ENCODE results near the gene SORBS2.
"Not testable (repeated sequence)": the region's sequence is repeated elsewhere in the genome, so short reads cannot be mapped to it uniquely, and the experiment has no call there.

SORBS2 gene

DNA sequence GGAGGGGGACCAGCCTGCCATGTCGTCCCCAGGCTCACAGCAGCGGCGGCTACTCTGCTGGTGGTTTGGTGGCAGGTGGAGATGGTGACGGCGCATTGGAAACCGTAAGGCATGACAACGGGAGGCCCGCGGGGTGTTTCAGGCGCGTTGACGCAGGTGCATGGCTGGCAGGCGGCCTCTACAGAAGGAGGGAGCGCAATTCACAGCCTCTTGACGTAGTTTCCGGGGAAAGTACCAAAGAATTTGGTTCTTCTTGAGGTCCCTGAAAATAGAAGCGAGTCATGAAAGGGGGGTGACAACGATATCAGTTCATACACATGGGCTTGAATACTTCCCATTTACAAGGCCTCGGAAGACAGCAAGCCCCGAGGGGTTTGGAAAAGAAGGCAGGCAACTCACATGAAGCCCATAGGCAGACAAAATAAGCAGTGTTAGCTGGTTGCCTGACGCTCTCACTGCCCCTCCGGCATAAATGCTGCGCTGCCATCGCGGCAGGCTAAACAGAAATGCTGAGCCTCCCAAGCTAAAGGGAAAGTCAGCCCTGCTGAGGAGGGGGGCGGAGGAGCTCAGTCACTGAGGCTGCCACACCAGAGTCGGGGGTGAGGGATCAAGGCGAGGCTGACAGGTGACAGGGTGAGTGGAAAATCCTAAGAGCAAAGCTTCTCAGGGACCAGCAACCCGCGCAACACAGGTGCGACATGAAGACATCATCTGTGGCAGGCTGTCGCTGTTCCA, 224.4 kb downstream of the SORBS2 start:
- no peak for DNase-seq (ENCODE audit: low spot score)

DNA sequence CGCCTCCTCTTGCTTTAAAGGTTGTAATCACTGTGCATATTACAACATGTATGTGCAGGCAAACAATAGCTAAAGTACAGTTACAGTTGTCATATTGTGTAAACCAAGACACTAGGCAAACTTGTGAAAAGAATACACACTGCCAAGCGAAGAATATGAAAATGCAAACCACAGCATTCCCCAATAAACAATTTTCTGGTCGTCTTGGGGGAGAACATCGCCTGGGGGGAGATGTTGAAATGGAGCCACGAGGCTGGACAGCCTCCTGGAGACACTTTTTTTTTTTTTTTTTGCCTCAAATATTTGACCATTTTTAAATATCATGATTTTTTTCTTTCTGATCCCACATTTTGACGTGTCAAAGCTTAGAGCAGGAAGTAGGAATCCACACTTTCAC, 225.0 kb downstream of the SORBS2 start:
- DNase-seq (ENCODE audit: low spot score): no peak

DNA sequence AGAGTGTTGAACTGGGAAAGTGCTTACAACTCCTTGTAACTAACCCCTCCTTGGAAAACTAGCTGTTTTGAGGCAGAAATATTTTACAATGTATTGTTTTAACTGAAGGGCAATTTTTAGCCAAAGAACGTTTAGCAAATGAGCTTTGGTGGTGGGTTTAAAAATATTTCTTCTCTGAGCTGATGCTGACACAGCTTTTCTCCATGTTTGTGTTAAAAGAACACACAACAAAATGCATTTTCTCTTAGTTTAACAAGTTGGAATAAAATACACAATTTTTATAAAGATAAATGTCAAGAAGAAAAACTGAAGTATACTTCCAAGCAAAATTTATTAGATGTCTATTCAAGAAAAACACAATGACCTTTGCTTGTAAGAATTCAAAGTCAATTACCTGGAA, 226.8 kb downstream of the SORBS2 start:
- DNase-seq (ENCODE audit: low spot score): no peak

DNA sequence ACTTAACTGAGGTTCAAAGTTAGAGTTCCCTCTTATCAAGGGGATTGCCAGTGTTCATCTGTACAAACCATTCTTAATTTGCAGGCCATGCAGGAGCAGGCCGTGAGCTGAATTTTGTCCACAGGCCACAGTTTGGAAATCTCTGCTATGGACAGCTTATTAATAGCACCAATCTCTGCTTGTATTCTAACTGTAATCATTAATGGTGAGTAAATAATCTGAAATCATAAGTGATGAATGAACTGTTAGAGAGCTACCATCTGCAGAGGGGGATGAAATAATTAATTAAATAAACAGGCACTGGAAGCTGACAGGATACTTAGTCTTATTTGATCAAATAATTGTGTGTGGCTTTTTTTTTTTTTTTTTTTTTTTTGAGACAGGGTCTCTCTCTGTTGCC, 228.2 kb downstream of the SORBS2 start:
- no peak for DNase-seq (ENCODE audit: low spot score)

DNA sequence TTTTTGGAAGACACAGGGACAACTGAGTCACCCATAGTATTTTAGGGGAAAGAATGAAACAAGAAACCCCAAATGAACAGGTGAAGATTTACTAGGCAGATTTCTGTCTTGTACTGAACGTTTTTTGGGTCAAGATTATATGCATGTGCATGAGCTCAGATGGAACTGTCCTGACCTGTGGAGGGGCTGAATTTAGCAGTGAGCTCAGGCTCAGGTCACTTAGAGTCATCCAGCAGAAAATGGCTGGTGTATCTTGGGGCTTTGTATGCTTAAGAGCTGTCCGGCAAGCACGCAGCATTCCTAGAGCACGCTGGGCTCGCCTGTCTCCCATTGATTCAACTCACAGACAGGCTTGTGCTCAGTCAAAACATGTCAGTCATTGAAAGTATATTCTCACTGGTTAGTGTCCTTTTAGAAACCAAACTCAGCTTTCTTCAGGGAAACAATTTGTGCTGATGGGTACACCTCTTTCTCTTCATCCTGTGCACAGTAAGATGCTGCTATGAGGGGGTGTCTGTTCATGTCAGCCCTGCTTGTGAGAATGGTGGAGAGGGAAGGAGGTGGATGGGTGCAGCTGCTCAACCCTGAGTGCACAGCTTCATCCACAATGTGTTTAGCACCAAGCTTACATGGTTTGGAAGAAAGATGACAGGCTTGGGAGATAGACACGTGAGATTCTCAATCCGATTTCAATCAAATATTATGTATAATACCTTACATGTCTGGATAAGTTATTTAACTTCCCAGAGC, 229.2 kb downstream of the SORBS2 start:
- DNase-seq (ENCODE audit: low spot score): no peak

DNA sequence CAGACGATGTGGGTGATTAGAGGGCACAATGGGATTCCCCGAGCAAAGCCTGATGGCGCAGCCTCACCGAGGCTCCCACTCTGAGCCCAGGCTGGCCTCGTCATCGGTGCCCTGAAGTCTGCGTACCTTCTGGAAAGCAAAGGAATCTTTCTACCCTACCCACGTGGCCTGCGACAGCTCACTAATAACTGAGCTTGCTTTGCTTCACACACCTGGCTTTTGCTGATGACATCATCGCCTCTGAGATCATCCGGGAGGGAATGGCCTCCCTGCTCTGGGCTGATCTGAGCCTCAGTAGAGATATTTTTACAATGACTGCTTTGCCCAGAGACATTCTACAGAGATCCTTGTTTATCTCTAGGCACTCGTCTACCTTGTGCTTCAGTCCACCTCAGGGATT, 231.3 kb downstream of the SORBS2 start:
- DNase-seq (ENCODE audit: low spot score): no peak

DNA sequence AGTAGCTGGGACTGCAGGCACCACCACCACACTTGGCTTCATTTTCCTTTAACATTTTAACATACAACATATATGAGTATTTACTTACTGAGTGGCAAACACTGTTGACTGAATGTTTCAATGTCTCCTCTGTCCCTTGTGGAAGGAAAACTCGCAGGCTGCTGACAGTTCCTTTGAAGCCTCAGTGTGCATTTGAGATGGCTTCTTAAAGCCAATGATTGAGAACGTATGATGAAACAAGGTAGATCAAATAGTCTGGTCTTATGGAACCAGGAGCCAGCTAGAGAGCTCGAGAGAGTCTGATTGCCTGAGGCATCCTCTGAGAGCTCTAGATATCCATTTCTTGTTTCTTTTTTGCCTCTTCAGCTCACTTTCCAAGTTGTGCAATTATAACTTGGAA, 233.7 kb downstream of the SORBS2 start:
- no peak for DNase-seq (ENCODE audit: low spot score)

DNA sequence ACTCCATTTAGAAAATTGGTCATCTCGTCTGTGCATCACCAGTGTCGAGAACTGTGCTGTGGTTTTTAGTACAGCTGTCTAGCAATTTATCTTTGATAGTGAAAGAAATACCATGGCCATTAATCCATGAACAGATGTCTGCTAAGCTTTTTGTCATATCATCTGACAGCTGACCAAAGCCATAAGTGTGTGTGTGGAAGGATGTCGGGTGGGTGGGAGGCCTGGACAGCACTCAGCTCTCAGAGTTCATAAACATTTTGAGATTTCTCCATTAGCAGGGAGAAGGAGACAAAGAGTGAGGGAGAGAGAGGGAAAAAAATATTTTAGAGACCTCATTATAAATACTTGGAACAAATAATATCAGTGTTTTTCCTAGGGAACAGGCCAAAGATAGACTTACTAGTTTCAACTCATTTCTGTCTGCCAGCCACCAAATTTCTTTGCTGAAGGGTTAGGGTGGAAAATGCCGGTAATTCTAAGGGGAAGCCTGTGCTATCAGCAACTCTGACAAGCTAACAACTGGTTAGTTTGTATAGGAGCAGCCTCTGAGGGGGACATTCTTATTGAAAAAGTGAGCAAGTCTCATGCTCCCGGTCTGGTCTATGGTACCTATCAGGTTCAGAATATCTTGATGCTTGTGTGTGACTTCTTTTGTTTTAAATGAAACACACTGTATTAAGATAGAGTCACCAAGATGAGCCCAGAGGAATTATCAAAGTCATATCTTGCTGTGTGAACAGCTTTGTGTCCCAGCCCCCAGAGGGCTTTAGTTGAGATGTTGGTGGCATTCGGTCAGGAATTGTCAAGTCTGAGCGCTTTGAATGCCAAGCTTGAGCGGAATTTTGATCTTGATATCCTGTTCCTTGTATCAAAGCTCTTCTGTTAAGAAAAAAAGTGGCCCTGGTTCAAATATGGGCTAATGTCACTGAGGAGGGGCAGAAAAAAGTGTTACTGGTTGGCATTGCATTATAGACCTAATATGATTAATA, 234.7 kb downstream of the SORBS2 start:
- DNase-seq (ENCODE audit: low spot score): no peak

DNA sequence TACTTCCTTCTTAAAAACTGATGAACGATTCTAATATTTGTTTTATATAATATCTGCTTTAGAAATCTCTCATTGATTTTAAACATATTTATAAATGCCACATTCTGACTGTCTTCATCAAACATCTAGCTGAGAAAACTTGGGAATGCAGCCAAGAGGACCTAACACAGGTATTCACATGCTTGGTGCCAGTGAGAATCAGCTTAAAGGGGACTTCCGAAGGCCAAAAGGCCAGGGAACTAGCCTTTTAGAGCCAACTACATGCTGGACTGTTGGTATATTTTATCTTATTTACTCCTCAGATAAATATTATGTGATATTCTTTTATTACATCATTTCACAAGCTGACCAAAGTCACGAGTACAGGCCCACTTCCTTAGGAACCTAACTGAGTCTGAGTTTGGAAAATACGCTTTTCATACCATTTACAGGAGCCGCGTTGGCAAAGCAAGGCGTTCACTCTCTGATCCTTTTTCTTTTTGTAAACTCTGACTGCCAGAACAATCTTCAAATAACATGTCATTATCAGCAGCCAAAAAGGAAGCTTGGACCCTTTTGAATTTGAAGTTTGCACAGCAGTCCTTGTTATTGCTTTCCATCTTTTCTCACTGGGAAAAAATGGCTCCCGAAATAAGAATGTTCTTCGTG, 235.6 kb downstream of the SORBS2 start:
- DNase-seq (ENCODE audit: low spot score): no peak

DNA sequence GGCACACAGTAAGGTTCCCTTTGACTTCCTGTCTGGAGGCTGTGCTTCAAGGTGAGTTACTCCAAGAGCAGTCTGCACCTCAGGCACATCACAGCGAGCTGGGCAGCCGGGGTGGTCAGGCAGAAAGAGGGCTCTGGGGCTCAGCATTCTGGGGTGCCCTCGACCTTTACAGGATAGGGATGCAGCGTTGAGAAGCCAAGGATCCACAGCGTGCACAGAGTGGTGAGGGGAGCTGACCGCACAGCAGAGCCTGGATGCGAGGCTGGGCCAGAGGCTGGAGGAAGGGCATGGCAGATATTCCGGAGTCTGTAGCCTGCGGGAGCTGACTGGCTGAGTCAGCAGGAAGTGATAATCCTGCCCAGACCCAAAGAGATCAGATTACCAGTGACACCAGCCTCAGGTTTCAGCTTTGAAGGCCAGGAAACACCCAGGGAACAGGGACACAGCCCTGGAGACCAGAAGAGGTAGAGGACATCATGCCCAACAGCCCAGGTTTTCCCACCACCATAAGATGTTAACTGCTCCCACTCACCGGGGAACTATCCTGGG, 238.3 kb downstream of the SORBS2 start:
- no peak for DNase-seq (ENCODE audit: low spot score)

DNA sequence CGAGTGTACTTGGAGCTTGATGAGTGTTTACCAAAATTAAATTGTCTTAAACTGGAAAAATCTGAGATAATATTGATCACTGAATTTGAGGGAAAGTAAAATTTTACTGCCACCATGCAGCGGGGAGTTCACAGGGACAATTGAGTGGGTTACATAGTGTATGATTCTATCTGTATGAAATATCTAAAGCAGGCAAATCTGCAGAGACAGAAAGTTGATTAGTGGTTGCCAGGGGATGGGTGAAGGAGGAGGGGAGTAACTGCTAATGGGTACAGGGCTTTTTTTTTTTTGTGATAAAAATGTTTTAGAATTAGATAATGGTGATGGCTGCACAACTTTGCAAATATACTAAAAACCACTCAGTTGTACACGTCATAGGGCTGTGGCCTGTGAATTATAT, 241.3 kb downstream of the SORBS2 start:
- no peak for DNase-seq (ENCODE audit: low spot score)

DNA sequence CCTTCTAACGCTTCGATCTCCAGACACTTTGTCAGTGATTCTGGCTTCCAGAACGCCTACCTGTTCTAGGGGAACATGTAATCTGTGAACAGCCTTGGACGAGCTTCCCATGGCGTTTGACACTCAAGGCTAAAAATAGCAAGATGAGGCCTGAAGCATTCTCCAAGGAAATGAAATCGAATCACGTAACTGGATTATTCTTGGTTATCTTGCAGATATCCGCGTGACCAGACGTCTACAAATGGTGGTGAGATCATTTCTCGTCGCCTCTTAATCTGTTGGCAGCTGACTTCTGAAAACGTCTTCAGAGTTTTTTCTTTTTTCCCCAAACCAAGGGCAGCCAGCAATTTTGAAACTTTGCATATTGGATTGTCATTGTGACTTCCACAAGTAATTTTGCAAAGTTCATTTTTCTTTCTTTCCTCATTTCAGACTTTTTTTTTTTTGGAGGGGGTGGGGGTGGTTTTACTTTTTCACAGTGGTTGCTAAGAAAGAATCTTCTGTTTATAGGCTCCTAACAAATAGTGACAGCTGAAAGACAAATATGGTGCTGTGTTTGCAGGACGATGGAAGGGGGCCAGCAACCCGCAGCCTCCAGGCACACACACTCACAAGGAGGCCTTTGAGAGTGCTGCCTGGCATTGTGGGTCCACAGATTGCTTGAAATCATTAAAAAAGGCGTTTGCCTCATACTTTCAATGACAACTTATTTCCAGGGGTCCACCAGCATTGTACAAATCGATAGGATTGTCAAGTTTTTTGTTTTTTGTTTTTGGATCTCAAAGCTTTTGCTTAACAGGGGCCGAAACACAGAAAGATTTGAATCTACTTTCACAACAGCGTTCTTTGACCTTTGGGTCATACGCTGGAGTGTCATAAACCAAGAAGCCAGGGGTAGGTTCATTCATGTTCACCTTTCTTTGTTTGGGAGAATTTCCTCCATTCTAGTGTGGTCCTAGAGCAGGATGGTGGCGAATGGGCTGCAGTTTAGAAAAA, 244.3 kb downstream of the SORBS2 start:
- DNase-seq (ENCODE audit: low spot score): no peak

DNA sequence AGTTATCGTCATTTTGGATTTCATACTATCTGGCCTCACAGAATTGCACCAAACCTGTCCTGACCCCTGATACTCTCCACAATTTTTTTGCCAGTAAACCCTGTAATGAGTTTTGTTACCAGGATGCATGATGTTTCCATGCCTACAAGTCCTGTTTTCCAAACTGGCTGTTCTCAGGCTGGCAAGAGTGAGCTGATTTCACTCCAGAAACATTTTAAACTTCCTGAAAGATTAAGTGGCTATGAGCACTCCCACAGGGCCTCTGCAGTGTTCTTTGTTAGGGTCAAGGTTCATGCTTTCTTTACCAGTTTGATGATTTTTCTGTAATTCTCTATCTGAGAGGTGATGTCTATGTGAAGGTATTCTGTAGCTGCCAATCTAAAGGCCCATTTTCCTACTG, 245.0 kb downstream of the SORBS2 start:
- no peak for DNase-seq (ENCODE audit: low spot score)

DNA sequence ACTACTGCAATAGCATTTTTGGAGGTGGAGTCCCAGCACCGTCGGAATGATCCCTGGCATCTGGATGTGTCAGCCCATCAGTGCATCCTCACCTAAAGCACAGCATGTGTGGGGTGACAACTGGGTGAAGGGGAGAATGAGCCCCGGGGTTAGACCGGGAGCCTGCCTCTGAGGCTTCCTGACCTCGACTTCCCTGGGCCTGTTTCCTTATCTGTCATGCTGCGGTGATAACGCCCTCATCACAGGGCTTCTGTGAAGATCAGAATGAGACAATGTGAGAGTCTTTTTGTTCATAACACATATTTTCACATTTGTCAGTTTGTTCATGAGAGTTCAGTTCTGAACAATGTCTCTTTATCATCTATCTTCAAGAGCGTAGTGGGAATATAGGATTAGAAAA, 245.6 kb downstream of the SORBS2 start:
- DNase-seq (ENCODE audit: low spot score): no peak

DNA sequence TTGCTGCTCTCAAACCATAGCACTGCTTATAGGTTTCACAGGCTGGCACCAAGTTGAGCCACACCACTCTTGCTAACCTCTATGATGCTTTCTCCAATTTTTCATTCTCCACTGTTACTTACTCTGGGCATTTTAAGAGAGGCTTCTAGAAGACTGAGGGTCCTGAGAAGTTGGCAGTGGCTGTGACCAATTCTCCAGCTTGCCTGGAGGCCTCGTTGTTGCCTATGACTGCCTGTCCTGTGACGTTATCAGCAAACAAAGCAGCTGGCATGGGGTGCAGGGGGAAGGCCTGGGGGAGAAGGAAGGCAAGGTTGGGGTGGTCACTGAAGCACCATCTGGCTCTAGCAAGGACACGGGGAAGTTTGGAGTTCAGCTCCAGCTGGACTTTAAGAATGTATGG, 246.3 kb downstream of the SORBS2 start:
- DNase-seq (ENCODE audit: low spot score): no peak

DNA sequence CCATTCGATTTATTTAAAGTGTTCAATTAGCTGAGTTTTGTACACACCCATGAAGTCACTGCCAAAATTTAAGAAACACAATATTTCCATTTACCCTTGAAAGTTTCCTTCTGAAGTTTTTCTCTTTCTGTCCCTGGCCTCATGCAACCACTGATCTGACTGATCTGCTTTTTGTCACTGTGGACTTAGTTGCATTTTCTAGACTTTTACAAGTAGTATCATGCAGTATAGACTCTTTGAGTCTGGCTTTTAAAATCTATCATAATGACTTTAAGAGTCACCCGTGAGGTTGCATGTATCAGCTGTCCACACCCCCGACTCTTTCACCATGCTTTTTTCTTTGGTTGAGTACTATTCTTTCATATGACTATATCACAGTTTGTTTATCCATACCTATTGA, 247.6 kb downstream of the SORBS2 start:
- DNase-seq (ENCODE audit: low spot score): no peak

DNA sequence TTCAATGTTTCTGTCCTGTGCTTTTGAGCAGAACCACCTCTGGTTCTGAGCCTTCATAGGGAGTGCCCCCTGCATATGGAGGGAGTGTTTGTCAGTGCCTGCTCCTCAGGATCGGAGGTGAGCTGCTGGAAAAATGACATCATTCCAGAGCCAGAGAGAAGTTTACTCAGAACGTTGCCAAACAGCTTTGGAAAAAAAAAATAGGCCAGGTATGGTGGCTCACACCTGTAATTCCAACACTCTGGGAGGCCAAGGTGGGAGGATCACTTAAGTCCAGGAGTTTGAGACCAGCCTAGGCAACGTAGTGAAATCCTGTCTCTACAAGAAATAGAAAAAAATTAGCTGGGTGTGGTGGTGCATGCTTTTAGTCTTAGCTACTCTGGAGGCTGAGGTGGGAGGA, 249.5 kb downstream of the SORBS2 start:
- no peak for DNase-seq (ENCODE audit: low spot score)

DNA sequence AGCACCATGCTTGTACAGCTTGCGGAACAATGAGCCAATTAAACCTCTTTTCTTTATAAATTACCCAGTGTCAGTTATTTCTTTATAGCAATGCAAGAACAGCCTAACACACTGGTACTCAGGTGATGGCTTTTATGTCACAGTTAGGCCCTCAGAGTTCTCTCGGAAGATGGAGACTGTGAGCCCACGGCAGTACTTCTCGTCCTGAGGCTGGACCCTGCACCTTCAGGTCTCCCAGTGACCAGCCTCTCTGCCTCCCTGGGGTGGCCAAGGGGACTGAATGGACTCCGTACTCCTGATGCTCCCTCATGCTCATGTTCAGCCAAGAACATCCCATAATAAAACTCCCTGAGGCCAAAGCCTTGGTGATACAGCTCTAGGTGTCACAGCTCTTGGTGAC, 251.7 kb downstream of the SORBS2 start:
- DNase-seq (ENCODE audit: low spot score): no peak

DNA sequence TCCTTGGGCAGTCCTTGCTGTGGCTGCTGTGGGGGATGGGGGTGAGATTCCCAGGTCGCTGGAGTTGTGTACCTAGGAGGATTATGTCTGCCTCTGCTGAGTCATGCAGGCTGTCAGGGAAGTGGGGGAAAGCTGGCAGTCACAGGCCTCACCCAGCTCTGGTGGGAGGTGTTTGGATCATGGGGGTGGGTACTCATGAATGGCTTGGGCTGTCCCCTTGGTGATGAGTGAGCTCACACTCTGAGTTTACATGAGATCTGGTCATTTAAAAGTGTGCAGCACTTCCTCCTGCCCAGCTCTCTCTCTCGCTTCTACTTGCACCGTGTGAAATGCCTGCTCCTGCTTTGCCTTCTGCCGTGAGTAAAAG, 252.1 kb downstream of the SORBS2 start:
- DNase-seq (ENCODE audit: low spot score): no peak

DNA sequence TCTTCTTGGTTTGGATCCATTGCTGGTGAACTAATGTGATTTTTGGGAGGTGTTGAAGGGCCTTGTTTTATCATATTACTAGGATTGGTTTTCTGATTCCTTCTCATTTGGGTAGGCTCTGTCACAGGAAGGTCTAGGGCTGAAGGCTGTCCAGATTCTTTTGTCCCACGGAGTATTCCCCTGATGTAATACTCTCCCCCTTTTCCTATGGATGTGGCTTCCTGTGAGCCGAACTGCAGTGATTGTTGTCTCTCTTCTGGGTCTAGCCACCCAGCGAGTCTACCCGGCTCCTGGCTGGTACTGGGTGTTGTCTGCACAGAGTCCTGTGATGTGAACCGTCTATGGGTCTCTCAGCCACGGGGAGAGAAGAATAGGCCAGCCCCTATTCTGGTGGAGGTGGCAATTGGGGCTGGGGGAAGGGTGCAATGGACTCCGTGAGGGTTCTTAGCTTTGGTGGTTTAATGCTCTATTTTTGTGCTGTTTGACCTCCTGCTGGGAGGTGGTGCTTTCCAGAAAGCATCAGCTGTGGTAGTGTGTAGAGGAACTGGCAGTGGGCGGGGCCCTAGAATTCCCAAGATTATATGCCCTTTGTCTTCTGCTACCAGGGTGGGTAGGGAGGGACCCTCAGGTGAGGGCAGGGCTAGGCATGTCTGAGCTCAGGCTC, 252.6 kb downstream of the SORBS2 start:
- not testable (repeated sequence) for DNase-seq (ENCODE audit: low spot score)

All from HuH-7 (cell line).